ENCODE results near the gene BTAF1. TPM values are rescaled to one million over a fixed set of nuclear protein-coding genes. Genes with fewer than 3 reads are reported as not detected.

The BTAF1 gene
- polyA plus RNA-seq, 3 donors from 2014 or later = 2.9 to 12.8 (median 4.7) TPM

GRCh38 chr10:91925022-91925320 lies 1.4 kb downstream of the BTAF1 start:
- DNase-seq = no peak
- Mint-ChIP-seq H3K4me1 (peaks cover 43 to 63% of the 10 kb centered on the region in 2 donors), H3K27ac (peak overlapping the region in 4 of 6 donors; percentile 36 to 100 (median 98)), H3K27me3 (ENCODE audit: low read depth in 3 of 3) (peaks cover 4 to 10% (median 7%) of the 10 kb centered on the region in 3 donors), H3K36me3 (peaks cover 0 to 8% (median 0%) of the 10 kb centered on the region in 3 donors), H3K9me3 (no peaks in the 10 kb centered on the region), H3K4me3 (peak overlapping the region; percentile 92 to 99 (median 94))

GRCh38 chr10:91930939-91931338 lies 7.4 kb downstream of the BTAF1 start:
- no peak overlapping the region for H3K4me3 Mint-ChIP-seq
- no peak overlapping the region for H3K27ac Mint-ChIP-seq
- DNase-seq = no peak
- H3K9me3 Mint-ChIP-seq = no peaks in the 10 kb centered on the region
- peaks cover 60 to 81% of the 10 kb centered on the region in 2 donors for H3K4me1 Mint-ChIP-seq
- peaks cover 0 to 1% (median 0%) of the 10 kb centered on the region in 3 donors for H3K27me3 Mint-ChIP-seq (ENCODE audit: low read depth in 3 of 3)
- peaks cover 0 to 8% (median 2%) of the 10 kb centered on the region in 3 donors for H3K36me3 Mint-ChIP-seq

GRCh38 chr10:91931526-91932190 lies 8.1 kb downstream of the BTAF1 start:
- Mint-ChIP-seq H3K27me3 (ENCODE audit: low read depth in 3 of 3) (no peaks in the 10 kb centered on the region), H3K9me3 (no peaks in the 10 kb centered on the region), H3K4me3 (no peak overlapping the region), H3K36me3 (peaks cover 0 to 7% (median 4%) of the 10 kb centered on the region in 3 donors), H3K4me1 (peaks cover 55 to 81% of the 10 kb centered on the region in 2 donors), H3K27ac (peak overlapping the region in 3 of 6 donors; percentile 12 to 57 (median 35))
- no peak for DNase-seq

GRCh38 chr10:91932737-91933136 lies 9.2 kb downstream of the BTAF1 start:
- no peak for DNase-seq
- Mint-ChIP-seq H3K27ac (no peak overlapping the region), H3K9me3 (no peaks in the 10 kb centered on the region), H3K36me3 (peaks cover 0 to 12% (median 0%) of the 10 kb centered on the region in 3 donors), H3K27me3 (ENCODE audit: low read depth in 3 of 3) (no peaks in the 10 kb centered on the region), H3K4me3 (no peak overlapping the region), H3K4me1 (peaks cover 47 to 78% of the 10 kb centered on the region in 2 donors)

GRCh38 chr10:91935886-91936285 lies 12.3 kb downstream of the BTAF1 start:
- DNase-seq = no peak
- peaks cover 44 to 79% of the 10 kb centered on the region in 2 donors for H3K4me1 Mint-ChIP-seq
- peaks cover 0 to 17% (median 0%) of the 10 kb centered on the region in 3 donors for H3K36me3 Mint-ChIP-seq
- H3K4me3 Mint-ChIP-seq = no peak overlapping the region
- peak overlapping the region in 1 of 6 donors; percentile 20 for H3K27ac Mint-ChIP-seq
- no peaks in the 10 kb centered on the region for H3K27me3 Mint-ChIP-seq (ENCODE audit: low read depth in 3 of 3)
- H3K9me3 Mint-ChIP-seq = no peaks in the 10 kb centered on the region

- no peak overlapping the region for H3K27ac Mint-ChIP-seq
Observed at GRCh38 chr10:91939653-91940052, 16.1 kb downstream of the BTAF1 start.

GRCh38 chr10:91941426-91941825 lies 17.9 kb downstream of the BTAF1 start:
- H3K36me3 Mint-ChIP-seq = peaks cover 0 to 15% (median 3%) of the 10 kb centered on the region in 3 donors
- peaks cover 8 to 32% of the 10 kb centered on the region in 2 donors for H3K4me1 Mint-ChIP-seq
- no peak overlapping the region for H3K27ac Mint-ChIP-seq
- H3K4me3 Mint-ChIP-seq = no peak overlapping the region
- H3K27me3 Mint-ChIP-seq (ENCODE audit: low read depth in 3 of 3) = no peaks in the 10 kb centered on the region
- DNase-seq = no peak
- no peaks in the 10 kb centered on the region for H3K9me3 Mint-ChIP-seq

More at GRCh38 chr10:91939653-91940052, 16.1 kb downstream of the BTAF1 start:
- Mint-ChIP-seq H3K4me1 (peaks cover 13 to 41% of the 10 kb centered on the region in 2 donors), H3K4me3 (no peak overlapping the region), H3K27me3 (ENCODE audit: low read depth in 3 of 3) (no peaks in the 10 kb centered on the region), H3K9me3 (no peaks in the 10 kb centered on the region), H3K36me3 (peaks cover 0 to 21% (median 3%) of the 10 kb centered on the region in 3 donors)
- DNase-seq = no peak

GRCh38 chr10:91944880-91945630 lies 21.5 kb downstream of the BTAF1 start:
- Mint-ChIP-seq H3K27me3 (ENCODE audit: low read depth in 3 of 3) (peaks cover 0 to 2% (median 0%) of the 10 kb centered on the region in 3 donors), H3K4me1 (peaks cover 2 to 13% of the 10 kb centered on the region in 2 donors), H3K36me3 (peaks cover 0 to 10% (median 3%) of the 10 kb centered on the region in 3 donors), H3K4me3 (no peak overlapping the region), H3K27ac (peak overlapping the region in 2 of 6 donors; percentile 44 to 87), H3K9me3 (no peaks in the 10 kb centered on the region)
- no peak for DNase-seq

GRCh38 chr10:91953600-91954160 lies 30.1 kb downstream of the BTAF1 start:
- no peak for DNase-seq
- Mint-ChIP-seq H3K4me1 (no peaks in the 10 kb centered on the region), H3K36me3 (peaks cover 19 to 46% (median 32%) of the 10 kb centered on the region in 3 donors), H3K4me3 (no peak overlapping the region), H3K27me3 (ENCODE audit: low read depth in 3 of 3) (no peaks in the 10 kb centered on the region), H3K9me3 (no peaks in the 10 kb centered on the region), H3K27ac (peak overlapping the region in 1 of 6 donors; percentile 73)

- DNase-seq = no peak
- peaks cover 24 to 51% (median 43%) of the 10 kb centered on the region in 3 donors for H3K36me3 Mint-ChIP-seq
- no peaks in the 10 kb centered on the region for H3K4me1 Mint-ChIP-seq
- H3K4me3 Mint-ChIP-seq = no peak overlapping the region
- H3K27ac Mint-ChIP-seq = peak overlapping the region in 1 of 6 donors; percentile 3
- no peaks in the 10 kb centered on the region for H3K27me3 Mint-ChIP-seq (ENCODE audit: low read depth in 3 of 3)
- H3K9me3 Mint-ChIP-seq = no peaks in the 10 kb centered on the region
Observed at GRCh38 chr10:91955114-91955513, 31.5 kb downstream of the BTAF1 start.

- Mint-ChIP-seq H3K36me3 (peaks cover 28 to 51% (median 42%) of the 10 kb centered on the region in 3 donors), H3K9me3 (no peaks in the 10 kb centered on the region), H3K27me3 (ENCODE audit: low read depth in 3 of 3) (peaks cover 0 to 2% (median 0%) of the 10 kb centered on the region in 3 donors), H3K4me1 (no peaks in the 10 kb centered on the region), H3K27ac (no peak overlapping the region), H3K4me3 (no peak overlapping the region)
- no peak for DNase-seq
Observed at GRCh38 chr10:91957091-91957490, 33.5 kb downstream of the BTAF1 start.

- Mint-ChIP-seq H3K9me3 (no peaks in the 10 kb centered on the region), H3K27ac (no peak overlapping the region), H3K27me3 (ENCODE audit: low read depth in 3 of 3) (no peaks in the 10 kb centered on the region), H3K4me3 (no peak overlapping the region), H3K36me3 (peaks cover 8 to 50% (median 42%) of the 10 kb centered on the region in 3 donors), H3K4me1 (no peaks in the 10 kb centered on the region)
- DNase-seq = no peak
Observed at GRCh38 chr10:91969297-91969696, 45.7 kb downstream of the BTAF1 start.

- Mint-ChIP-seq H3K4me1 (peaks cover 0 to 4% of the 10 kb centered on the region in 2 donors), H3K36me3 (peaks cover 12 to 50% (median 44%) of the 10 kb centered on the region in 3 donors), H3K4me3 (no peak overlapping the region), H3K27ac (no peak overlapping the region), H3K27me3 (ENCODE audit: low read depth in 3 of 3) (no peaks in the 10 kb centered on the region), H3K9me3 (no peaks in the 10 kb centered on the region)
- no peak for DNase-seq
Observed at GRCh38 chr10:91974960-91975359, 51.4 kb downstream of the BTAF1 start.

- Mint-ChIP-seq H3K9me3 (no peaks in the 10 kb centered on the region), H3K27ac (no peak overlapping the region), H3K4me1 (peaks cover 0 to 4% of the 10 kb centered on the region in 2 donors)
Observed at GRCh38 chr10:91975438-91975837, 51.9 kb downstream of the BTAF1 start.

More at GRCh38 chr10:91975438-91975837, 51.9 kb downstream of the BTAF1 start:
- no peak for DNase-seq
- Mint-ChIP-seq H3K36me3 (peaks cover 12 to 49% (median 41%) of the 10 kb centered on the region in 3 donors), H3K27me3 (ENCODE audit: low read depth in 3 of 3) (no peaks in the 10 kb centered on the region), H3K4me3 (no peak overlapping the region)
